ENCODE results near the gene ZNF385C.

Gene ZNF385C

GRCh38 chr17:42136654-42137051 is 38.4 kb upstream of the ZNF385C start:
- no peak for DNase-seq (ENCODE audit: low read depth in 2 of 2)
- H3K4me3 ChIP-seq (replicated peaks in 1 of 2; ENCODE audit: low read depth in 2 of 2, low read length in 2 of 2): no peak overlapping the region
- no peak for TF ChIP-seq CTCF (IDR thresholded peaks at IDR 0.05; ENCODE audit: low read depth, low read length)

GRCh38 chr17:42135664-42136653 is 37.7 kb upstream of the ZNF385C start:
- DNase-seq (ENCODE audit: low read depth in 2 of 2): peak; percentile 82 to 83
- no peak for TF ChIP-seq CTCF (IDR thresholded peaks at IDR 0.05; ENCODE audit: low read depth, low read length)
- H3K4me3 ChIP-seq (replicated peaks in 1 of 2; ENCODE audit: low read depth in 2 of 2, low read length in 2 of 2): no peak overlapping the region

- no peak overlapping the region for H3K4me3 ChIP-seq (replicated peaks in 1 of 2; ENCODE audit: low read depth in 2 of 2, low read length in 2 of 2)
- no peak for TF ChIP-seq CTCF (IDR thresholded peaks at IDR 0.05; ENCODE audit: low read depth, low read length)
- no peak for DNase-seq (ENCODE audit: low read depth in 2 of 2)
Measured at GRCh38 chr17:42135151-42135550, 36.9 kb upstream of the ZNF385C start.

- no peak for DNase-seq (ENCODE audit: low read depth in 2 of 2)
- no peak overlapping the region for H3K4me3 ChIP-seq (replicated peaks in 1 of 2; ENCODE audit: low read depth in 2 of 2, low read length in 2 of 2)
- TF ChIP-seq CTCF (IDR thresholded peaks at IDR 0.05; ENCODE audit: low read depth, low read length): no peak
Measured at GRCh38 chr17:42133461-42134041, 35.3 kb upstream of the ZNF385C start.

- H3K4me3 ChIP-seq (replicated peaks in 1 of 2; ENCODE audit: low read depth in 2 of 2, low read length in 2 of 2): no peak overlapping the region
- peak; percentile 70 to 73 for DNase-seq (ENCODE audit: low read depth in 2 of 2)
- no peak for TF ChIP-seq CTCF (IDR thresholded peaks at IDR 0.05; ENCODE audit: low read depth, low read length)
Measured at GRCh38 chr17:42132941-42133340, 34.7 kb upstream of the ZNF385C start.

GRCh38 chr17:42131981-42132432 is 33.7 kb upstream of the ZNF385C start:
- DNase-seq (ENCODE audit: low read depth in 2 of 2): peak; percentile 39 to 60
- no peak for TF ChIP-seq CTCF (IDR thresholded peaks at IDR 0.05; ENCODE audit: low read depth, low read length)
- no peak overlapping the region for H3K4me3 ChIP-seq (replicated peaks in 1 of 2; ENCODE audit: low read depth in 2 of 2, low read length in 2 of 2)

All from cardiac fibroblast (primary cell).